ENCODE measurements around the gene IQCH. TPM values are rescaled to one million over a fixed set of nuclear protein-coding genes. Genes with fewer than 3 reads are reported as not detected.
A peak's percentile ranks its signal among the peaks of the same experiment; 100 is the strongest.

The IQCH gene
- polyA plus RNA-seq, 2 of the 4 experiments (the other 2 are of a cell fraction) = 1.5 to 3.8 TPM

DNA sequence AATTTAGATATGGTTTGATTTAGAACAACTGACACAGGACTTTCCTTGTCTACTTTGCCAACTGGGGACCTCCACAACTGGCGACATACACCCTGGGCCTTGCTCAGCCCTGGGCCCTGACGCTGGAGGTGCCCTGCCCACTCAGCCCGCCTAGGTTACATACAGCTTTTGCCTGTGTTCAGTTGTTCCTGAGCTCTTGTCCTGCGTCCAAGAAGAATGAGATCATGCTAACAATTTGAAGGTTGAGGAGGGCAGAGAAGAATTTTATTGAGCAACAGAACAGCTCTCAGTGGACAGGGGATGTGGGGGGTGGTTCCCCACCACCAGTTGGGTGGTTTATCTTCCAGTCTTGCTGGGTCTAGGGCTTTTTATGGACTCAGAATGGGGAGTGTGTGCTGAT is 67.9 kb downstream of the IQCH start:
- CTCF ChIA-PET = interaction anchor here (1.3 kb wide), 1 partner anchor 376 kb away, joined by 6 read pairs; no protein-coding TSS in a partner anchor

DNA sequence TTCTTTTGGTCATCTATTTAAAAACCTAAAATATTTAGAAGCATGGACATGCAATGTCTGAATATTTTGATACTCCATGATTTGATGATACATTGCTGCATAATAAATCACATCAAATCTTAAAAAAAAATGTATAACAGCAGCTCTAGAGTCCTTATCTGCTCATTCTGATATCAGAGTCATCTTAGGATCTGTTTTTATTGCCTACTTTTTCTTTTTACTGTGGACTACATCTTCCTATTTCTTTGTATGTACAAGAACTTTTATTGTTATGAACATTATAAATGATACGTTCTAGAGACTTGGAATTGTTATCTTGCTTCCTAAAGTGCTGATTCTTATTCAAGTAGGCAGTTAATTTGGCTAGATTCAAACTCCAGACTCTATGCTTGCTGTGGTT is 72.7 kb downstream of the IQCH start:
- 32% methylated on average over 1 of the region's 1 CpG for WGBS (ENCODE audit: missing lambda C conversion rate)
- ChIA-PET CTCF (no interaction called here), POLR2A (no interaction called here)
- FAIRE-seq (no peak), DNase-seq (ENCODE audit: low read depth in 1 of 2, low spot score in 1 of 2) (no peak), ATAC-seq (no peak)
- no peak for TF ChIP-seq TFCP2L1 (CRISPR knock-in tag; IDR thresholded peaks at IDR 0.05)
- no peak for TF ChIP-seq NFE2L2 (conservative IDR thresholded peaks at IDR 0.05; ENCODE audit: low read length)
- no peak for TF ChIP-seq HOXB5 (CRISPR knock-in tag; IDR thresholded peaks at IDR 0.05)
- no peak for TF ChIP-seq RFX5 (IDR thresholded peaks at IDR 0.05)
- TF ChIP-seq NR3C1 (IDR thresholded peaks at IDR 0.05) = no peak
- TF ChIP-seq HOXB13 (CRISPR knock-in tag; IDR thresholded peaks at IDR 0.05; ENCODE audit: low read depth) = no peak
- TF ChIP-seq USF2 (IDR thresholded peaks at IDR 0.05) = no peak
- no peak for TF ChIP-seq RAD21 (conservative IDR thresholded peaks at IDR 0.05 in 1 of 2, IDR thresholded peaks at IDR 0.05 in 1 of 2)
- TF ChIP-seq HOXA7 (CRISPR knock-in tag; IDR thresholded peaks at IDR 0.05) = no peak
- no peak for TF ChIP-seq SMC3 (IDR thresholded peaks at IDR 0.05)
- no peak for TF ChIP-seq CEBPB (IDR thresholded peaks at IDR 0.05)
- no peak for TF ChIP-seq JUNB (IDR thresholded peaks at IDR 0.05)
- no peak for TF ChIP-seq KDM5A (IDR thresholded peaks at IDR 0.05)
- no peak for TF ChIP-seq EP300 (IDR thresholded peaks at IDR 0.05)
- TF ChIP-seq, protein P1, sequence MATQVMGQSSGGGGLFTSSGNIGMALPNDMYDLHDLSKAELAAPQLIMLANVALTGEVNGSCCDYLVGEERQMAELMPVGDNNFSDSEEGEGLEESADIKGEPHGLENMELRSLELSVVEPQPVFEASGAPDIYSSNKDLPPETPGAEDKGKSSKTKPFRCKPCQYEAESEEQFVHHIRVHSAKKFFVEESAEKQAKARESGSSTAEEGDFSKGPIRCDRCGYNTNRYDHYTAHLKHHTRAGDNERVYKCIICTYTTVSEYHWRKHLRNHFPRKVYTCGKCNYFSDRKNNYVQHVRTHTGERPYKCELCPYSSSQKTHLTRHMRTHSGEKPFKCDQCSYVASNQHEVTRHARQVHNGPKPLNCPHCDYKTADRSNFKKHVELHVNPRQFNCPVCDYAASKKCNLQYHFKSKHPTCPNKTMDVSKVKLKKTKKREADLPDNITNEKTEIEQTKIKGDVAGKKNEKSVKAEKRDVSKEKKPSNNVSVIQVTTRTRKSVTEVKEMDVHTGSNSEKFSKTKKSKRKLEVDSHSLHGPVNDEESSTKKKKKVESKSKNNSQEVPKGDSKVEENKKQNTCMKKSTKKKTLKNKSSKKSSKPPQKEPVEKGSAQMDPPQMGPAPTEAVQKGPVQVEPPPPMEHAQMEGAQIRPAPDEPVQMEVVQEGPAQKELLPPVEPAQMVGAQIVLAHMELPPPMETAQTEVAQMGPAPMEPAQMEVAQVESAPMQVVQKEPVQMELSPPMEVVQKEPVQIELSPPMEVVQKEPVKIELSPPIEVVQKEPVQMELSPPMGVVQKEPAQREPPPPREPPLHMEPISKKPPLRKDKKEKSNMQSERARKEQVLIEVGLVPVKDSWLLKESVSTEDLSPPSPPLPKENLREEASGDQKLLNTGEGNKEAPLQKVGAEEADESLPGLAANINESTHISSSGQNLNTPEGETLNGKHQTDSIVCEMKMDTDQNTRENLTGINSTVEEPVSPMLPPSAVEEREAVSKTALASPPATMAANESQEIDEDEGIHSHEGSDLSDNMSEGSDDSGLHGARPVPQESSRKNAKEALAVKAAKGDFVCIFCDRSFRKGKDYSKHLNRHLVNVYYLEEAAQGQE (IDR thresholded peaks at IDR 0.05) = no peak
- TF ChIP-seq ESRRA (IDR thresholded peaks at IDR 0.05; ENCODE audit: borderline replicate concordance, low read length) = no peak
- TF ChIP-seq MYC (IDR thresholded peaks at IDR 0.05; ENCODE audit: borderline replicate concordance, low read length) = no peak
- Histone ChIP-seq H3K4me2 (no peak overlapping the region), H3K9me3 (peaks cover 10% of the 10 kb centered on the region), H3K4me3 (no peak overlapping the region), H3K27ac (no peak overlapping the region), H3K4me1 (no peaks in the 10 kb centered on the region)

More for the DNA sequence above, 67.9 kb downstream of the IQCH start:
- Histone ChIP-seq H3K27ac (no peak overlapping the region), H3K9me3 (peaks cover 4% of the 10 kb centered on the region), H3K4me3 (no peak overlapping the region), H3K4me2 (no peak overlapping the region), H3K4me1 (no peaks in the 10 kb centered on the region)
- 88% methylated on average over 4 of the region's 4 CpGs for WGBS (ENCODE audit: missing lambda C conversion rate)
- POLR2A ChIA-PET = no interaction called here
- DNase-seq (ENCODE audit: low read depth in 1 of 2, low spot score in 1 of 2) (no peak), ATAC-seq (no peak), FAIRE-seq (no peak)
- TF ChIP-seq ESRRA (IDR thresholded peaks at IDR 0.05; ENCODE audit: borderline replicate concordance, low read length) = no peak
- no peak for TF ChIP-seq MAZ (IDR thresholded peaks at IDR 0.05; ENCODE audit: borderline replicate concordance, low read depth, low read length)
- no peak for TF ChIP-seq CBX8 (IDR thresholded peaks at IDR 0.05)
- TF ChIP-seq ZSCAN20 (CRISPR knock-in tag; IDR thresholded peaks at IDR 0.05) = no peak
- TF ChIP-seq RFX5 (IDR thresholded peaks at IDR 0.05) = no peak
- TF ChIP-seq MYC (IDR thresholded peaks at IDR 0.05; ENCODE audit: borderline replicate concordance, low read length) = no peak
- TF ChIP-seq HOXA7 (CRISPR knock-in tag; IDR thresholded peaks at IDR 0.05) = no peak

- CTCF ChIA-PET = no interaction called here
- POLR2A ChIA-PET = no interaction called here
- no peak for DNase-seq (ENCODE audit: low read depth in 1 of 2, low spot score in 1 of 2)
- H3K9me3 ChIP-seq = peaks cover 10% of the 10 kb centered on the region
- H3K4me2 ChIP-seq = no peak overlapping the region
- no peaks in the 10 kb centered on the region for H3K4me1 ChIP-seq
- TF ChIP-seq NR3C1 (IDR thresholded peaks at IDR 0.05) = no peak
- TF ChIP-seq TFCP2L1 (CRISPR knock-in tag; IDR thresholded peaks at IDR 0.05) = no peak
- TF ChIP-seq, protein P2, sequence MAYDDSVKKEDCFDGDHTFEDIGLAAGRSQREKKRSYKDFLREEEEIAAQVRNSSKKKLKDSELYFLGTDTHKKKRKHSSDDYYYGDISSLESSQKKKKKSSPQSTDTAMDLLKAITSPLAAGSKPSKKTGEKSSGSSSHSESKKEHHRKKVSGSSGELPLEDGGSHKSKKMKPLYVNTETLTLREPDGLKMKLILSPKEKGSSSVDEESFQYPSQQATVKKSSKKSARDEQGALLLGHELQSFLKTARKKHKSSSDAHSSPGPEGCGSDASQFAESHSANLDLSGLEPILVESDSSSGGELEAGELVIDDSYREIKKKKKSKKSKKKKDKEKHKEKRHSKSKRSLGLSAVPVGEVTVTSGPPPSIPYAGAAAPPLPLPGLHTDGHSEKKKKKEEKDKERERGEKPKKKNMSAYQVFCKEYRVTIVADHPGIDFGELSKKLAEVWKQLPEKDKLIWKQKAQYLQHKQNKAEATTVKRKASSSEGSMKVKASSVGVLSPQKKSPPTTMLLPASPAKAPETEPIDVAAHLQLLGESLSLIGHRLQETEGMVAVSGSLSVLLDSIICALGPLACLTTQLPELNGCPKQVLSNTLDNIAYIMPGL (CRISPR knock-in tag; IDR thresholded peaks at IDR 0.05; ENCODE audit: borderline replicate concordance) = no peak
- TF ChIP-seq HDAC2 (IDR thresholded peaks at IDR 0.05) = no peak
- no peak for TF ChIP-seq EHMT2 (IDR thresholded peaks at IDR 0.05; ENCODE audit: low read depth)
- no peak for TF ChIP-seq RNF2 (IDR thresholded peaks at IDR 0.05; ENCODE audit: borderline replicate concordance, low read depth)
- TF ChIP-seq ZNF302 (CRISPR knock-in tag; IDR thresholded peaks at IDR 0.05) = no peak
- no peak for TF ChIP-seq BCL3 (IDR thresholded peaks at IDR 0.05)
- no peak for TF ChIP-seq CBX2 (IDR thresholded peaks at IDR 0.05; ENCODE audit: borderline replicate concordance, low read depth)
- TF ChIP-seq ESRRA (IDR thresholded peaks at IDR 0.05; ENCODE audit: borderline replicate concordance, low read length) = no peak
- TF ChIP-seq RAD21 (conservative IDR thresholded peaks at IDR 0.05 in 1 of 2, IDR thresholded peaks at IDR 0.05 in 1 of 2) = no peak
- TF ChIP-seq MAZ (IDR thresholded peaks at IDR 0.05; ENCODE audit: borderline replicate concordance, low read depth, low read length) = no peak
- ATAC-seq = no peak
- H3K4me3 ChIP-seq = no peak overlapping the region
- H3K27ac ChIP-seq = no peak overlapping the region
- peak; percentile 51 for FAIRE-seq
These were observed 73.2 kb downstream of the IQCH start for GRCh38 chr15:67327737-67328136.

Data from A549 (cell line).